ENCODE results near the gene FERMT3. TPM values are rescaled to one million over a fixed set of nuclear protein-coding genes. Genes with fewer than 3 reads are reported as not detected.
"Not testable (repeated sequence)": the region's sequence is repeated elsewhere in the genome, so short reads cannot be mapped to it uniquely, and the experiment has no call there.

The FERMT3 gene
- 9.3 TPM for polyA plus RNA-seq (2012; ENCODE audit: insufficient read depth, insufficient read length, low read depth)

DNA sequence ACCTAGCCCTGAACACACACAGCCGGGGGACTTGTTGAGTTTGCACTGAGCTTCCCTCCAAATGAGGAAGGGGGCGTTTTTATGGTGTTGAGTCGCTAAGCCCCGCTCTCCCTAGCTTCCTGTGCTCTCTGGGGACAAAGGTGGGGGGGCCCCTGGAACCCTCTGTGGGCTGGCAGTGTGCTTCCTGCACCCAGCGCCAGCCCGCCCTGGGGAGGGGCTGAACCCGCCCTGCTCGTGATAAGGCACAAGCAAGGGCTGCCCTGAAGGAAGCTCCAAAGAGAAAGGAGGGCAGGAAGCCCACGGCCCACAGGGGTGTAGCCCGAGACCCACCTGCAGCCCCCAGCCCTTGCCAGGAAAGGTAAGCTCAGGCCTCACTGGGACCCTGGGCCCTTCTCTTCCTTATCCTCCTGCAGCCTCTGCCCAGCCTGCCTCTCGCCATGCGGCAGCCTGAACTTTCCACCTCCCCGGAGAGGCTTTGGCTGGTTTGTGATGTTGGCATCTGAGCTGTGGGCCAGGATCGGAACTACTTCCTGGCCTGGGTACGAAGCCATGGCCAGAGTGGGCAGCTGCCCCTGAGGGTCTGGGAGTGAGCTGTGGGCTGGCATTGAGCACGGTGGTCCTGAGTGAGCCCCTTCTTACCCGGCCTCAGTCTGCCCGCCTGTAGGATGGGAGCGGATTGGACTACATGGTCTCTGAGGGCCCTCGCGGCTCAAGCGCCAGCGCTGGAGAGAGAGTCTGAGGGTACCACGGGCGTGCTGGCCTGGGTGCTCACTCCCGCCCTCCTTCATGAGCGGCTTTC, at the start of gene FERMT3:
TSS of gene FERMT3 (plus strand) at position 265 of the 799 bp plus-strand sequence. CDS start 644 bp downstream, outside the sequence.
- Histone ChIP-seq H3K4me3 (ENCODE audit: low read depth, low read length) (no peak within 1 kb of the TSS), H3K9me3 (no peaks in the 10 kb centered on the region), H3K27me3 (no peaks in the 10 kb centered on the region), H3K4me1 (peaks cover 4% of the 10 kb centered on the region; the same call in 1 of the 2 replicates), H3K36me3 (peaks cover 37% of the 10 kb centered on the region)
- DNase-seq: no peak
- no peak for TF ChIP-seq CTCF (IDR thresholded peaks at IDR 0.05; ENCODE audit: low read depth, low read length)

- peak; percentile 45 for DNase-seq
- H3K4me1 ChIP-seq: peaks cover 3% of the 10 kb centered on the region
- no peaks in the 10 kb centered on the region for H3K27me3 ChIP-seq
- no peaks in the 10 kb centered on the region for H3K36me3 ChIP-seq
- no peaks in the 10 kb centered on the region for H3K9me3 ChIP-seq
- TF ChIP-seq CTCF (IDR thresholded peaks at IDR 0.05; ENCODE audit: low read depth, low read length): no peak
- H3K4me3 ChIP-seq (ENCODE audit: low read depth, low read length): no peak overlapping the region
These were observed 48.7 kb upstream of the FERMT3 start for GRCh38 chr11:64157631-64158394.

- no peak for DNase-seq
These were observed 45.5 kb upstream of the FERMT3 start for GRCh38 chr11:64161037-64161436.

DNA sequence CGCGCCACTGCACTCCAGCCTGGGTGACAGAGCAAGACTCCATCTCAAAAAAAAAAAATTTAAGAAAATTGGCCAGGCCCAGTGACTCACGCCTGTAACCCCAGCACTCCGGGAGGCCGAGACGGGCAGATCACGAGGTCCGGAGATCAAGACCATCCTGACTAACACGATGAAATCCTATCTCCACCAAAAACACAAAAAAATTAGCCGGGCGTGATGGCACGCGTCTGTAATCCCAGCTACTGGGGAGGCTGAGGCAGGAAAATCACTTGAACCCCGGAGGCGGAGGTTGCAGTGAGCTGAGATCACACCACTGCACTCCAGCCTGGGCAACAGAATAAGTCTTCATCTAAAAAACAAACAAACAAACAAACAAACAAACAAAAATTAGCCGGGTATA, 43.8 kb upstream of the FERMT3 start:
- H3K27me3 ChIP-seq; DNase-seq; H3K4me1 ChIP-seq; H3K9me3 ChIP-seq; H3K36me3 ChIP-seq; H3K4me3 ChIP-seq (ENCODE audit: low read depth, low read length): not testable (repeated sequence)

More at GRCh38 chr11:64161037-64161436, 45.5 kb upstream of the FERMT3 start:
- Histone ChIP-seq H3K9me3 (no peaks in the 10 kb centered on the region), H3K4me3 (ENCODE audit: low read depth, low read length) (no peak overlapping the region), H3K27me3 (no peaks in the 10 kb centered on the region), H3K36me3 (no peaks in the 10 kb centered on the region), H3K4me1 (peaks cover 3% of the 10 kb centered on the region; the same call in 1 of the 2 replicates)
- no peak for TF ChIP-seq CTCF (IDR thresholded peaks at IDR 0.05; ENCODE audit: low read depth, low read length)

DNA sequence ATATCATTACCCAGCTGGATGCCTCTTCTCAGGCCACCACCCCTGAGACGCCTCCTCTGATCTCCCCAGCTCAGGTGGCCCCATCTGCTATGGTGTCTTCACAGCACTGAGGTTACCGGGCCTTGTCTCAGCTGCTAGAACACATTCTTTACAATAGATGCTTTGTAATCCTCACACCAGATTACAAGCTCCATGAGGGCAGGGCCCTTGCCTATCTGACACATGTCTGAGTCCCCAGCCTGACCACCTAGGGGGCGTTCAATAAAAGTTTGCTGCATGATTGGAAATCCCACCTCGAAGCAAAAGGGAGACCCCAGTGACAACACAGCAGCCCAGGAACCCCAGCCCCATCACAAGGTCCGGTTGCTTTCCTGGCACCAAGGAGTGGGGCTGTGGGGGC, 42.6 kb upstream of the FERMT3 start:
- no peak for DNase-seq
- no peaks in the 10 kb centered on the region for H3K36me3 ChIP-seq
- no peak overlapping the region for H3K4me3 ChIP-seq (ENCODE audit: low read depth, low read length)
- no peaks in the 10 kb centered on the region for H3K4me1 ChIP-seq
- H3K9me3 ChIP-seq: no peaks in the 10 kb centered on the region
- H3K27me3 ChIP-seq: no peaks in the 10 kb centered on the region
- TF ChIP-seq CTCF (IDR thresholded peaks at IDR 0.05; ENCODE audit: low read depth, low read length): no peak

DNA sequence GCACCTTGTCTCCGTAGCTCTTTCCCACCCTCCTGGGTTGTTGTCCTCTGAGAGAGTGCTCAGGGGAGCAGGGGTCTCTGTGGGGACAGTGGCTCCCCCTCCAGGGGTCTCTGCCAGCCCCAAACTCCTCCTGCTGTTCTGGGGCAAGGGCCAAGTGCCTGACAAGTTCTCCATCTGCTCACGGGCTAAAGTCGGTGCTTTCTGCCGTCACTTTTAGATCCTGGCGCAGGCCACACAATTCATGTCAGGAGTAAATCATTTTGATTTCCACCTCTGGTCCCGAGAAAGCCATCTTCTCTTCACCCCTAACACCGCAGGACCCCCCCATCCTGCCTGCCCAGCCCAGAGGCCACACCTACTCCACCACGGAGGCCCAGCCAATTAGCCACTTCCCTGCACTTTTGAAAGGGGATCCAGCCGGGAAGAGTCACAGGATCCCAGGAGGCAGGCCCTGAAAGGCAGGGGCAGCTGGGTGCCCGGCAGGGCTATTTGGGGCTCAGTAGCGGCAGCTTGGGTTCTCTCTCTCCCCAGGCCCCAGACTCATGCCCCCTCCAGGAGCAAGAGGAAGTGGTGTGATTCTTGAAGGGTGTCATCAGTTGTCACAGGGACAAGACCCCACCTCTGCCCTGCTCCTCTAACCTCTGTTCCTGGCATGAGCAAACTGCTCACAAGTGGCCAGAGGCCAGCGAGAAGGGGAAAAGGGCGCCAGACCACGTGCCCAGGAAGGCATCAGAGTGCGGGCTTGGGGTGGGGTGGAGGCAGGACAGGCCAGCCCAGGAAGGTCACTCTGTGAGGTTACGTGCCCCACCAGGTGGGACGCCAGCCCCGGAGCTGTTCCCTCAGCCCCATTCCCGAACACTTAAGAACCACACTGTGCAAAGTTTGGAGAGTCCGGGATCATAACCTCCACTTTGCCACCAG, 41.9 kb upstream of the FERMT3 start:
- Histone ChIP-seq H3K36me3 (no peaks in the 10 kb centered on the region), H3K9me3 (no peaks in the 10 kb centered on the region), H3K4me1 (no peaks in the 10 kb centered on the region), H3K4me3 (ENCODE audit: low read depth, low read length) (peak overlapping the region; percentile 66), H3K27me3 (no peaks in the 10 kb centered on the region)
- no peak for TF ChIP-seq CTCF (IDR thresholded peaks at IDR 0.05; ENCODE audit: low read depth, low read length)
- DNase-seq: no peak
